Neural cell (in vitro differentiated cells): ENCODE results near the gene ANKS3. TPM values are rescaled to one million over a fixed set of nuclear protein-coding genes. Genes with fewer than 3 reads are reported as not detected.

Experiments
- H2AFZ ChIP-seq: fragments of 200-600, 300-800 bp; sonication (generic), shearing (Covaris generic); 2 replicates; pipeline ENCODE4 v1.6.0; 2014; ENCODE audit warnings: low read depth, mild to moderate bottlenecking, antibody characterized with exemption, low read length, moderate library complexity
- H3F3A ChIP-seq: fragments of 200-600 bp; shearing (Covaris generic); 2 replicates; pipeline ENCODE4 v1.6.1; 2016; ENCODE audit warnings: mild to moderate bottlenecking, moderate library complexity, mixed read lengths, antibody characterized with exemption, low read length; ENCODE audit not compliant: insufficient read depth, poor library complexity, severe bottlenecking
- H3K27ac ChIP-seq: fragments of 200-600, 300-800 bp; sonication (generic), shearing (Covaris generic); 2 replicates; pipeline ENCODE4 v1.5.1; 2014; ENCODE audit warnings: mild to moderate bottlenecking, low read length, moderate library complexity
- H3K27me3 ChIP-seq: fragments of 300-800, 200-600 bp; sonication (generic), shearing (Covaris generic); 2 replicates; pipeline ENCODE4 v1.6.0; 2014; ENCODE audit warnings: mild to moderate bottlenecking, low read depth, low read length, moderate library complexity; ENCODE audit not compliant: insufficient read depth
- H3K36me3 ChIP-seq: fragments of 300-800, 200-600 bp; sonication (generic), shearing (Covaris generic); 2 replicates; pipeline ENCODE4 v1.5.1; 2014; ENCODE audit warnings: mild to moderate bottlenecking, antibody characterized with exemption, low read length, moderate library complexity; ENCODE audit not compliant: insufficient read depth
- H3K4me2 ChIP-seq: fragments of 300-800, 200-600 bp; sonication (generic), shearing (Covaris generic); 2 replicates; pipeline ENCODE4 v1.6.0; 2014; ENCODE audit warnings: mild to moderate bottlenecking, low read length
- H3K4me3 ChIP-seq: fragments of 300-800, 200-600 bp; sonication (generic), shearing (Covaris generic); 2 replicates; pipeline ENCODE4 v1.5.1; 2014; ENCODE audit warnings: mild to moderate bottlenecking, low read length, moderate library complexity
- H3K79me2 ChIP-seq: fragments of 200-600 bp; shearing (Covaris generic); replicated peaks from 2 replicates; pipeline ENCODE4 v1.6.0; 2014; ENCODE audit warnings: mild to moderate bottlenecking, low read length, moderate library complexity; ENCODE audit not compliant: insufficient read depth
- H3K9ac ChIP-seq: fragments of 300-800, 200-600 bp; sonication (generic), shearing (Covaris generic); 2 replicates; pipeline ENCODE4 v1.6.1; 2016; ENCODE audit warnings: mild to moderate bottlenecking, low read length, mixed read lengths
- H3K9me2 ChIP-seq: fragments of 200-600 bp; shearing (Covaris generic); 2 replicates; pipeline ENCODE4 v1.6.1; 2016; ENCODE audit warnings: mild to moderate bottlenecking, low read length, mixed read lengths; ENCODE audit not compliant: insufficient read depth
- H3K9me3 ChIP-seq: fragments of 200-600, 300-800 bp; sonication (generic), shearing (Covaris generic); 2 replicates; pipeline ENCODE4 v1.6.1; 2016; ENCODE audit warnings: mild to moderate bottlenecking, mixed run types, low read length, moderate library complexity, mixed read lengths
- H4K20me1 ChIP-seq: fragments of 200-600 bp; shearing (Covaris generic); 2 replicates; pipeline ENCODE4 v1.6.1; 2016; ENCODE audit warnings: mild to moderate bottlenecking, mixed run types; ENCODE audit not compliant: insufficient read depth
- EP300 ChIP-seq: fragments of 450-650 bp; conservative IDR thresholded peaks from 2 replicates; pipeline ENCODE4 v1.6.1; 2014; ENCODE audit warnings: antibody characterized with exemption, mild to moderate bottlenecking, moderate library complexity; ENCODE audit not compliant: poor library complexity, severe bottlenecking
- EZH2 ChIP-seq: fragments of 200-600, 300-800 bp; shearing (Covaris generic), sonication (generic); IDR thresholded peaks from 2 replicates; pipeline ENCODE4 v1.6.1; 2014; ENCODE audit warnings: antibody characterized with exemption, low read length, borderline replicate concordance, mild to moderate bottlenecking; ENCODE audit not compliant: insufficient read depth, poor library complexity, severe bottlenecking
- MXI1 ChIP-seq: fragments of 450-650 bp; conservative IDR thresholded peaks from 2 replicates; pipeline ENCODE4 v1.6.1; 2014; ENCODE audit warnings: antibody characterized with exemption, mild to moderate bottlenecking; ENCODE audit not compliant: poor library complexity, severe bottlenecking
- POLR2AphosphoS5 ChIP-seq: IDR thresholded peaks from 2 replicates; pipeline ENCODE4 v1.6.1; 2012
- RAD21 ChIP-seq: fragments of 450-650 bp; conservative IDR thresholded peaks from 2 replicates; pipeline ENCODE4 v1.6.1; 2014; ENCODE audit warnings: antibody characterized with exemption, mild to moderate bottlenecking, moderate library complexity
- SMC3 ChIP-seq: fragments of 450-650 bp; conservative IDR thresholded peaks from 2 replicates; pipeline ENCODE4 v1.6.1; 2014; ENCODE audit warnings: antibody characterized with exemption, mild to moderate bottlenecking, moderate library complexity; ENCODE audit not compliant: poor library complexity
- TAF1 ChIP-seq: IDR thresholded peaks from 2 replicates; pipeline ENCODE4 v1.6.1; 2012; ENCODE audit warnings: low read depth
- polyA plus RNA-seq: library from polyadenylated mRNA; depleted of rRNA; stranded (reverse); fragments of >200 nt; gene quantifications from 2 replicates; pipeline ENCODE4 v1.2.3, GENCODE V29; 2014
- TF ChIP-seq, protein P1 (sequence below): fragments of 450-650 bp; IDR thresholded peaks from 2 replicates; pipeline ENCODE4 v1.5.1; 2014; ENCODE audit warnings: antibody characterized with exemption, mild to moderate bottlenecking, moderate library complexity; ENCODE audit not compliant: poor library complexity, severe bottlenecking
- TF ChIP-seq, protein P2 (sequence below): IDR thresholded peaks from 2 replicates; pipeline ENCODE4 v1.6.1; 2012; ENCODE audit warnings: borderline replicate concordance

ANKS3 gene
- polyA plus RNA-seq, 1 donor from 2014 or later: 53.9 TPM

DNA sequence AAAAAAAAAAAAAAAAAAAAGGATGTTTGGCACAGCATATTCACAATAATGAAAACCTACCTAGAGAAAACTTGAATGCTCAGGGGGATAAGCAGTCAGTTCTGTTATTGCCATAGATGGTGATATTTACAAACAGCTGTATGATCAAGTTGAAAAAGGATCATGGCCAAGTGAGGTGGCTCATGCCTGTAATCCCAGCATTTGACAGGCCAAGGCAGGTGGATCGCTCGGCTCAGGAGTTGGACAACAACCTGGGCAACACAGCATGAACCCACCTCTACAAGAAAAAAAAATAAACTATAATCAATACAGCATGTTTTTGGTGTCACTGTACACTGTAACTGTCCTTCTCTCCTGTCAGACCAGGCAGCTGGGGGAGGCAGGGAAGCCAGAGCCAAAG, 19.1 kb downstream of the ANKS3 start:
- Histone ChIP-seq H3K79me2 (no peaks in the 10 kb centered on the region), H3F3A (no peaks in the 10 kb centered on the region), H4K20me1 (no peaks in the 10 kb centered on the region), H3K27me3 (no peaks in the 10 kb centered on the region), H3K4me3 (no peak overlapping the region), H2AFZ (no peak overlapping the region), H3K36me3 (no peaks in the 10 kb centered on the region), H3K27ac (no peak overlapping the region), H3K9me3 (no peaks in the 10 kb centered on the region), H3K9ac (no peak overlapping the region), H3K4me2 (no peak overlapping the region), H3K9me2 (no peaks in the 10 kb centered on the region)
- TF ChIP-seq, protein P1, sequence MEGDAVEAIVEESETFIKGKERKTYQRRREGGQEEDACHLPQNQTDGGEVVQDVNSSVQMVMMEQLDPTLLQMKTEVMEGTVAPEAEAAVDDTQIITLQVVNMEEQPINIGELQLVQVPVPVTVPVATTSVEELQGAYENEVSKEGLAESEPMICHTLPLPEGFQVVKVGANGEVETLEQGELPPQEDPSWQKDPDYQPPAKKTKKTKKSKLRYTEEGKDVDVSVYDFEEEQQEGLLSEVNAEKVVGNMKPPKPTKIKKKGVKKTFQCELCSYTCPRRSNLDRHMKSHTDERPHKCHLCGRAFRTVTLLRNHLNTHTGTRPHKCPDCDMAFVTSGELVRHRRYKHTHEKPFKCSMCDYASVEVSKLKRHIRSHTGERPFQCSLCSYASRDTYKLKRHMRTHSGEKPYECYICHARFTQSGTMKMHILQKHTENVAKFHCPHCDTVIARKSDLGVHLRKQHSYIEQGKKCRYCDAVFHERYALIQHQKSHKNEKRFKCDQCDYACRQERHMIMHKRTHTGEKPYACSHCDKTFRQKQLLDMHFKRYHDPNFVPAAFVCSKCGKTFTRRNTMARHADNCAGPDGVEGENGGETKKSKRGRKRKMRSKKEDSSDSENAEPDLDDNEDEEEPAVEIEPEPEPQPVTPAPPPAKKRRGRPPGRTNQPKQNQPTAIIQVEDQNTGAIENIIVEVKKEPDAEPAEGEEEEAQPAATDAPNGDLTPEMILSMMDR: no peak
- no peak for TF ChIP-seq TAF1
- TF ChIP-seq EP300: no peak
- TF ChIP-seq, protein P2, sequence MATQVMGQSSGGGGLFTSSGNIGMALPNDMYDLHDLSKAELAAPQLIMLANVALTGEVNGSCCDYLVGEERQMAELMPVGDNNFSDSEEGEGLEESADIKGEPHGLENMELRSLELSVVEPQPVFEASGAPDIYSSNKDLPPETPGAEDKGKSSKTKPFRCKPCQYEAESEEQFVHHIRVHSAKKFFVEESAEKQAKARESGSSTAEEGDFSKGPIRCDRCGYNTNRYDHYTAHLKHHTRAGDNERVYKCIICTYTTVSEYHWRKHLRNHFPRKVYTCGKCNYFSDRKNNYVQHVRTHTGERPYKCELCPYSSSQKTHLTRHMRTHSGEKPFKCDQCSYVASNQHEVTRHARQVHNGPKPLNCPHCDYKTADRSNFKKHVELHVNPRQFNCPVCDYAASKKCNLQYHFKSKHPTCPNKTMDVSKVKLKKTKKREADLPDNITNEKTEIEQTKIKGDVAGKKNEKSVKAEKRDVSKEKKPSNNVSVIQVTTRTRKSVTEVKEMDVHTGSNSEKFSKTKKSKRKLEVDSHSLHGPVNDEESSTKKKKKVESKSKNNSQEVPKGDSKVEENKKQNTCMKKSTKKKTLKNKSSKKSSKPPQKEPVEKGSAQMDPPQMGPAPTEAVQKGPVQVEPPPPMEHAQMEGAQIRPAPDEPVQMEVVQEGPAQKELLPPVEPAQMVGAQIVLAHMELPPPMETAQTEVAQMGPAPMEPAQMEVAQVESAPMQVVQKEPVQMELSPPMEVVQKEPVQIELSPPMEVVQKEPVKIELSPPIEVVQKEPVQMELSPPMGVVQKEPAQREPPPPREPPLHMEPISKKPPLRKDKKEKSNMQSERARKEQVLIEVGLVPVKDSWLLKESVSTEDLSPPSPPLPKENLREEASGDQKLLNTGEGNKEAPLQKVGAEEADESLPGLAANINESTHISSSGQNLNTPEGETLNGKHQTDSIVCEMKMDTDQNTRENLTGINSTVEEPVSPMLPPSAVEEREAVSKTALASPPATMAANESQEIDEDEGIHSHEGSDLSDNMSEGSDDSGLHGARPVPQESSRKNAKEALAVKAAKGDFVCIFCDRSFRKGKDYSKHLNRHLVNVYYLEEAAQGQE: no peak
- no peak for TF ChIP-seq POLR2AphosphoS5
- TF ChIP-seq EZH2: no peak
- no peak for TF ChIP-seq RAD21
- TF ChIP-seq MXI1: no peak
- TF ChIP-seq SMC3: no peak

DNA sequence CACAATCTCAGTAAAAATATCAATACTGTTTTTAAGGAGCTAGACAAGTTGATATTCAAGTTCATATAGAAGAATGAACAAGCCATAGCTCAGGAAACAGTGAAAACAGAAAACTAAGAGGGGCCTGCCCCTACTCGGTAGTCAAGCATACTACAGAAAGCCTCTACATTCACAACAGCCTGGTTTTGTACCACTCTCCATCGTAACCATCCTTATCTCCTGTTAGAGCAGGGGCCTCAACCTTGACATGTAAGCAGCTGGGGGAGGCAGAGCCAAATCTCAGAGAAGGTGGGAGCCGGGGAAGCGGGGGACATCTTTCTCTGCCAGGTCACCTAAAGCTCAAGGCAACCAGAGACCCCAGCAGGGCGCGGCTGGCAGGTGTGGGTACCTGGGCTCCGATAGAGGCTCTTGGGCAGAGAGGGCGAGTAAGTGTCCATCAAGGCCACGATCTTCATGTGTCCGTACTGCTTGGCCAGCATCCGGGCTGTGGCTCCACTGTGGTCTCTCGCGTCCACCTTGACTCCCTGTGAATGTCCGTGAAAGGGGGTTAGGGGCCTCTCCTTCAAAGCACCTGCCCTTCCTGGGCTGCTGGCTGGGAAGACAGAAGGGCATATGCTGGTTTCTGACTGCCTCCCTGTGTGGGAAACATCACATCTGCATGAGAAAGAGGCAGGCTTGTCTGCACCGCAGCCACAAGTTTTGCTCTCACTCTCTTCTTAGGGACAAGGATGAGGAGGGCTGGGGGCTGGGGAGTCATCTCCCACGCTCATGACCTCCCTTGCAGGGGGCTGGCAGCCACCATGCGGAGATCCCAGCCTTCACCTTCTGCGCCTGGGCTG, 20.2 kb downstream of the ANKS3 start:
- Histone ChIP-seq H3K36me3 (no peaks in the 10 kb centered on the region), H3F3A (no peaks in the 10 kb centered on the region), H4K20me1 (no peaks in the 10 kb centered on the region), H3K4me3 (no peak overlapping the region), H3K4me2 (no peak overlapping the region), H3K9me3 (no peaks in the 10 kb centered on the region), H3K9ac (no peak overlapping the region), H3K9me2 (no peaks in the 10 kb centered on the region), H3K27ac (no peak overlapping the region), H2AFZ (no peak overlapping the region), H3K27me3 (no peaks in the 10 kb centered on the region), H3K79me2 (no peaks in the 10 kb centered on the region)
- TF ChIP-seq RAD21 (no peak), EP300 (no peak), TAF1 (no peak)
- TF ChIP-seq, protein P1: no peak
